IPS-15b (cell line): ENCODE results near the gene KCNMB2.
"Not testable (repeated sequence)": the region's sequence is repeated elsewhere in the genome, so short reads cannot be mapped to it uniquely, and the experiment has no call there.

ENCODE experiments used
- H3K27me3 ChIP-seq: one replicate; pipeline ENCODE4 v1.6.1; 2013; ENCODE audit warnings: low read length; ENCODE audit not compliant: control insufficient read depth, insufficient read depth
- H3K36me3 ChIP-seq: one replicate; pipeline ENCODE4 v1.6.1; 2013; ENCODE audit warnings: low read length; ENCODE audit not compliant: control insufficient read depth, insufficient read depth
- H3K4me1 ChIP-seq: one replicate; pipeline ENCODE4 v1.6.1; 2013; ENCODE audit warnings: mild to moderate bottlenecking, low read length; ENCODE audit not compliant: control insufficient read depth, insufficient read depth
- H3K4me3 ChIP-seq: one replicate; pipeline ENCODE4 v1.5.1; 2013; ENCODE audit warnings: low read depth, low read length
- H3K9ac ChIP-seq: one replicate; pipeline ENCODE4 v1.6.1; 2013; ENCODE audit warnings: low read depth, mild to moderate bottlenecking, low read length
- H3K9me3 ChIP-seq: one replicate; pipeline ENCODE4 v1.6.1; 2013; ENCODE audit warnings: mild to moderate bottlenecking, low read length; ENCODE audit not compliant: control insufficient read depth, insufficient read depth

The KCNMB2 gene

GRCh38 chr3:178712247-178712646 lies 176.0 kb downstream of the KCNMB2 start:
- H3K4me3 ChIP-seq, result no peak overlapping the region
- H3K27me3 ChIP-seq, result no peaks in the 10 kb centered on the region
- no peak overlapping the region for H3K9ac ChIP-seq
- H3K9me3 ChIP-seq, result no peaks in the 10 kb centered on the region
- no peaks in the 10 kb centered on the region for H3K4me1 ChIP-seq
- H3K36me3 ChIP-seq, result no peaks in the 10 kb centered on the region

DNA sequence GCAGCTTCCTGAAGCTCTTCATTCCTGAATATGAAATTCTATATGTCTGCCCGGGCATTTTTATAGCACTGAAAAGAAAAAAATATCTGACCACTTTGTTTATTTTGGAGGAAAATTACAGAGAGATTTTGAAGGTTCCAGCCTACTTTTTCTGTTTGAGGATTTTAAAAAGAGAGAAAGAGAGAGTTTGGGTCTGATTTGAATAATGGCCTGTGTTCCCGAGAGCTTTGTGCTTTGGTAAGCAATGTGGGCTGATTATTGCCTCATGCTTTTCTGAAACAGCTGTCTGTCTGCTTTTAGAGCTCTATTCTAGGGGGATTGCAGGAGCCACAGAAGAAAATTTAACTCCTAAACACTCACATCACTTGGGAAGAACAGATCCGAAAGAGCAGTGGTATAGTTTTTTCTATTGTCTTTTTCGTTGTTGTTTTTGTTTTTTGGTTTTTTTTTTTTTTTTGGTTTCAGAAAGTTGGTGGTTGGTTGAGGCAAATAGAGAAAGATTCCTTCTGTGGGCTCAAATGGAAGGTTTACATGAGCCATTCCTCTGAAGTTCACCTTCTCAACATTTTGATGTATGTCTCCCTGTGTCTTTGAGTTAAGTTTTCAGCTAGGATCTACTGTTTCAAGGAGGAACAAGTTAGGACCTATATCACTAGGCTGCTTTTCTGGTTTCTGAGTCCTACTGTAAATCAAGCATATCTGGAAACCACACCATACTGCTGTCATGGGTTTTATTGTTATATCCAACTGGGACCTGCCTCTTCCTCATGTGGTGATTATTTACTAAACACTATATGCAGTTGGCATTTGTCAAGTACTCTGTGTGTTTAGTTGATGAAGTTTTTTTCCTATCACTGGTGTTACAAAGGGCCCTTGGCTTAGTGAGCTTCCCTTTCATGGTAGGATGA lies 178.9 kb downstream of the KCNMB2 start:
- Histone ChIP-seq H3K9ac (no peak overlapping the region), H3K4me3 (no peak overlapping the region), H3K9me3 (no peaks in the 10 kb centered on the region), H3K36me3 (no peaks in the 10 kb centered on the region), H3K4me1 (no peaks in the 10 kb centered on the region), H3K27me3 (no peaks in the 10 kb centered on the region)

DNA sequence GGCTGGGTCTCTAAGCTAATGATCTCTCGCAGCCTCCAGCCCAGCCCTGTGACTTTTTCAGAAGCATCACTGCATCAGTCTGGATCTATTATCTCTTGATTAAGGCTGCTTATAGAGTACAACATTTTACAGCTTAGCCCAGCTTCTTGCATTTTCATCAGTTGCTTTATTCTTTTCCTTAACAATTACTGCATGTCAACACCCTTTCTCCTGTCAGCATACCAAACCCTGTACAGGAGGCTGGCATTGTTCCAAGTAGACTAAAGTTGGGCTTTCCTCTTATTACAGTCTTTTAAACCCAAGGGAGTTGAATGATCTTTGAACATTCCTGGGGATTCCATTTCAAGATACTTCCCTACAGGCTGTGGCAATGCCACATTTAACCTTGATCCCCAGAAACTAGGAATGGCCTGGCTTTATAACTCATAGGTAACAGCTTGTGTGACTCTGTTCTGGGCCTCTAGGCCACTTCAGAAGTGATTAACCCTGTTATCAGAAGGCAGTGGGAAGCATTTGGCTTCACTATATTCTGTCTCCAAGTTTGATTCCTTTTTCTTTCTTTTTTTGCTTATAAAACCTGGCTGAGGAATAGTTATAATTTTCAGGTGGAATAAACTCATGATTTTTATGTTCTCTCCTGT lies 182.9 kb downstream of the KCNMB2 start:
- no peaks in the 10 kb centered on the region for H3K9me3 ChIP-seq
- H3K9ac ChIP-seq, result no peak overlapping the region
- no peaks in the 10 kb centered on the region for H3K27me3 ChIP-seq
- H3K36me3 ChIP-seq, result no peaks in the 10 kb centered on the region
- H3K4me3 ChIP-seq, result no peak overlapping the region
- H3K4me1 ChIP-seq, result no peaks in the 10 kb centered on the region

- no peaks in the 10 kb centered on the region for H3K36me3 ChIP-seq
- no peaks in the 10 kb centered on the region for H3K4me1 ChIP-seq
- H3K9ac ChIP-seq, result no peak overlapping the region
- no peaks in the 10 kb centered on the region for H3K27me3 ChIP-seq
- H3K4me3 ChIP-seq, result no peak overlapping the region
- H3K9me3 ChIP-seq, result no peaks in the 10 kb centered on the region
Observed at GRCh38 chr3:178732824-178733223, 196.6 kb downstream of the KCNMB2 start.

- no peaks in the 10 kb centered on the region for H3K9me3 ChIP-seq
- no peak overlapping the region for H3K4me3 ChIP-seq
- no peaks in the 10 kb centered on the region for H3K27me3 ChIP-seq
- H3K4me1 ChIP-seq, result no peaks in the 10 kb centered on the region
- no peak overlapping the region for H3K9ac ChIP-seq
- no peaks in the 10 kb centered on the region for H3K36me3 ChIP-seq
Observed at GRCh38 chr3:178735032-178735674, 198.9 kb downstream of the KCNMB2 start.

GRCh38 chr3:178736300-178736699 lies 200.1 kb downstream of the KCNMB2 start:
- H3K27me3 ChIP-seq, result no peaks in the 10 kb centered on the region
- H3K4me1 ChIP-seq, result no peaks in the 10 kb centered on the region
- no peak overlapping the region for H3K9ac ChIP-seq
- no peak overlapping the region for H3K4me3 ChIP-seq
- H3K9me3 ChIP-seq, result no peaks in the 10 kb centered on the region
- H3K36me3 ChIP-seq, result no peaks in the 10 kb centered on the region

DNA sequence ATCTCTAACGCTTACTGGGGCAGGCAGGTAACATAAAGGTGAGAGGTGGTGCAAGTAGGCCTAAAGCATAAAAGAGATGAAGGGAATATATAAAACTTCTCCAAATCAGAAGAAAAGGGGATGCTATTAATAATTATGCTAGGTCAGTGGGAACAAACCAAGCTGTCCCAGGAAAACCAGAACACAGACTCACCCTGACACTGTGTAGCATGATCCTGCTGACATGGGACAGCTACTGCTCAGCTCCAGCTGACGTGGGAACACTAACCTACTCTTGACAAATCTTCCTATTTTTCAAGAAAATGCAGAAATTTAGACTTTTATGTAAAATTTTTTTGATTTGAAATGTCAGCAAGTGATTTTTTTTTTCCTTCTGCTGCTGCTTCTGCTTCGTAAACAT lies 203.5 kb downstream of the KCNMB2 start:
- H3K9ac ChIP-seq, result no peak overlapping the region
- no peak overlapping the region for H3K4me3 ChIP-seq
- H3K4me1 ChIP-seq, result no peaks in the 10 kb centered on the region

DNA sequence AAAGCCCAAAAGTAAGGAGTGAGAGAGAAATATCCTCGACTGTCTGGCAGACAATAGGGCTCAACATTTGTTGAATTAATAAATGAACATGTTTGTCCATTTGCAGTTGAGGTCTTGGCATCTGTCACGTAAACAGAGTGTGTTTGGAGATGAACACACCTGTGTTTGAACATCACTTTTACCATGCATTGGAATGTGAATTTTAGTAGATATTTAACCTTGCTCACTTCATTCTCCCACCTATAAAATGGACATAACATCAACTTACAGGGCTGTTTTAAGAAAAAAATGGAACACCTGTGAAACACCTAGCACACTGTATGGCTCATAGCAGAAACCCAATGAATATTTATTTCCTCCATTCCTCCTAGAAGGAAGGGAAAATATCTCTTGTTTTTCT lies 204.8 kb downstream of the KCNMB2 start:
- H3K4me1 ChIP-seq, result no peaks in the 10 kb centered on the region
- no peaks in the 10 kb centered on the region for H3K36me3 ChIP-seq
- no peaks in the 10 kb centered on the region for H3K9me3 ChIP-seq
- H3K4me3 ChIP-seq, result no peak overlapping the region
- H3K27me3 ChIP-seq, result no peaks in the 10 kb centered on the region
- no peak overlapping the region for H3K9ac ChIP-seq

More for the DNA sequence above, 203.5 kb downstream of the KCNMB2 start:
- H3K9me3 ChIP-seq, result no peaks in the 10 kb centered on the region
- no peaks in the 10 kb centered on the region for H3K36me3 ChIP-seq
- no peaks in the 10 kb centered on the region for H3K27me3 ChIP-seq

DNA sequence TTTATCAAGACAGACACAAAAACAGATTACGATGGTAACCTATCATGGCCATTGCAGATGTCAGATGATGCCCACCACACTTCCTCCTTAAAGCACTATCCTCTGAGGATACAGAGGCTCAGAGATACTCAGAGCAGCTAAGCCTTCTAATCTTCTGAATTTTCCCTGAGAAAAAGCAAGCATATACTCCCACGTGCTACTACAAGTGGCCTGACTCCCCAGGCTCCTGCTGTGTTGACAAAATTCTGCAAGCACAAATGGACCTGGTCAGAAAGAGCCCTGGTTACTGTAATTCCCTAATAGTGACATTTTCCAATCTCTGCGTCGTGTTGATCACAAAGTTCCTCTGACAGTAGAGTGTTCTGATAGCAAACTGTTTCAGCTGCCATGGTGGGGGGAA lies 207.1 kb downstream of the KCNMB2 start:
- Histone ChIP-seq H3K27me3 (no peaks in the 10 kb centered on the region), H3K4me3 (no peak overlapping the region), H3K9ac (no peak overlapping the region), H3K4me1 (no peaks in the 10 kb centered on the region), H3K9me3 (no peaks in the 10 kb centered on the region), H3K36me3 (no peaks in the 10 kb centered on the region)

DNA sequence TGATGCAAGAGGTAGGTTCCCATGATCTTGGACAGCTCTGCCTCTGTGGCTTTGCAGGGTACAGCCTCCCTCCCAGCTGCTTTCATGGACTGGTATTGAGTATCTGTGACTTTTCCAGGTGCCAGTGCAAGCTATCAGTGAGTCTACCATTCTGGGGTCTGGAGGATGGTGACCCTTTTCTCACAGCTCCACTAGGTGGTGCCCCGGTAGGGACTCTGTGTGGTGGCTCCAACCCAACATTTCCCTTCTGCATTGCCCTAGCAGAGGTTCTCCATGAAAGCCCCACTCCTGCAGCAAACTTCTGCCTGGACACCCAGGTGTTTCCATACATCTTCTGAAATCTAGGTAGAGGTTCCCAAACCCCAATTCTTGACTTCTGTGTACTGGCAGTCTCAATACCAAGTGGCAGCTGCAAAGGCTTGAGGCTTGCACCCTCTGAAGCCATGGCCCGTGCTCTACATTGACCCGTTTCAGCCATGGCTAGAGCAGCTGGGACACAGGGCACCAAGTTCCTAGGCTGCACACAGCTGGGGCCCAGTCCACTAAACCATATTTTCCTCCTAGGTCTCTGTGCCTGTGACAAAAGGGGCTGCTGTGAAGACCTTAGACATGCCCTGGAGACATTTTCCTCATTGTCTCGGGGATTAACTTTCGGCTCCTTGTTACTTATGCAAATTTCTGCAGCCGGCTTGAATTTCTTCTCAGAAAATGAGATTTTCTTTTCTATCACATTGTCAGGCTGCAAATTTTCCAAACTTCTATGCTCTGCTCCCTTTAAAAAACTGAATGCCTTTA lies 209.8 kb downstream of the KCNMB2 start:
- not testable (repeated sequence) for H3K4me1 ChIP-seq, H3K9me3 ChIP-seq, H3K27me3 ChIP-seq, H3K4me3 ChIP-seq, H3K9ac ChIP-seq, H3K36me3 ChIP-seq

- no peak overlapping the region for H3K9ac ChIP-seq
- no peak overlapping the region for H3K4me3 ChIP-seq
- H3K27me3 ChIP-seq, result no peaks in the 10 kb centered on the region
- H3K4me1 ChIP-seq, result no peaks in the 10 kb centered on the region
- H3K36me3 ChIP-seq, result no peaks in the 10 kb centered on the region
- no peaks in the 10 kb centered on the region for H3K9me3 ChIP-seq
Observed at GRCh38 chr3:178748874-178749273, 212.6 kb downstream of the KCNMB2 start.
